HG03460 (cell line): ENCODE measurements around the gene LPAR5.

Experiments
- ATAC-seq: cut with Tn5 transposase; IDR thresholded peaks from one replicate; pipeline ENCODE4 v1.9.1; 2021; ENCODE audit not compliant: unreplicated experiment

LPAR5 gene

DNA sequence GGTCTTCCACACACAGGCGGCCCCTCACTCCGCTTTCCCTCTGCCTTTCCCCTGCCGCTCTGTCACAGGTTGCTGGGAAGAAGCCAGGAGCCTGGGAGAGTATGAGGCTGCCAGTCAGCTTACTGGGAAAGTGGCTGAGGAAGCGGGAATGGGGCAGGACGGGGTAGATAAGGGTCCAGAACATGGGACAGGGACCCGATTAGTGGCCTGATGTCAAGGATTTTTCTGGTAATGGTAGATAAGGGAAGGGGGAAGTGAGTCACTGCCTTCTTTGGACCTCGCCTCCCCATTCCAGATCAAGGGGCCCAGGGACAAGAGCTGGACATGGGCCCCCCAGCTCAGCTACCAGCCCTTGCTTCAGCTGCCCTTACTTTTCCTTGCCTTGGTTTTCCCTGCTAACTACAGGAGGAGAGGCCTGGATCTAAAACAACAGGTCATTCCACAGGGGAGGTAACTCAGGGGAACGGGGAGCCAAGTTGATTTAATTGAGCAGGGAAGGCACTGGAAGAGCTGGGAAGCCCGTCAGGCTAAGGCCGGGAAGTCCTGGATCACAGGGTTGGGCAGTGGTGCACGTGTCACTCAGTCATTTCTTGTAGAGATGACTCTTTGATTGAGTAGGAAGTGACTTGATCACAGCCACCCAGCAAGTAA is 3.5 kb upstream of the LPAR5 start:
- ATAC-seq = no peak

DNA sequence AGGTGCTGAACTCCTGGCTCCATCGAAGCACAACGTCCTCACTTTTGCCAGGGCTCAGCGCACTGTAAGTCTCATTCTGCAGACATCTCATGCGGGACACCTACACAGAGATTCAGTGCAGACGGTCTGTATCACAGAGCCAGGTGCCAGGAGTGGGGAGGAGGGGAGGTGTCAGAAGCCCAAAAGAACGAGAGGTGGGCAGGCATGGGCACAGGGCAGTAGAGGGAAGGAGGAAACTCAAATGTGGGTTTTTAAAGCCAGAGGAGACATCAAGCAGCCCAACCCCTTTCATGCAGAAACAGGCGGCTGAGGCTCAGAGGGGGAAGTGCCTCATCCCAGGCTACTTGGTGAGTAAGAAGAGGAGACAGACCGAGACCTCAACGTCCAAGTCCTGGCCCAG is 2.5 kb upstream of the LPAR5 start:
- ATAC-seq = no peak

DNA sequence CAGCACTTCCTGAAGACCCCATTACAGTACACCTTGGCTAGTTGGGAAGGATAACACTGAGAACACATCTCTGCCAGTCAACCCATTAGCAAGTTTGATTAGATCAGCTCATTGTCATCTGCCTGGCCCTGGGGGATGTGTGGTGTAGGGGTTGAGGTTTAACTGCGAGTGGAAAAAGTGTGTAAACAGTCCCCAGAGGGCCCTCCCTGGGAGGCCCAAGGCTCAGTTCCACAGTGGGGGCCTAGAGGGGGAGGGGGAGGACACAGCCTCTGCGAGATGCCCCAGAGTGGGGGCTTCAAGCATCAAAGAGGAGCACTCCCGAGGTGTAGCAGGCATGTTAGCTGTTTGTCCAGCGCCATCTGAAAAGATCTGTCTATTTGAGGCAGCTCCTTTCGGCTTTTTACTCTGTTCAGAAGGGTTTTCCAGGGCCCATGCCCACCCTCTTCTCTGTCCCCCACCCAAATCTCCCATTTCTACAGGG is 344 bp downstream of the LPAR5 start:
- peak; percentile 42 for ATAC-seq

DNA sequence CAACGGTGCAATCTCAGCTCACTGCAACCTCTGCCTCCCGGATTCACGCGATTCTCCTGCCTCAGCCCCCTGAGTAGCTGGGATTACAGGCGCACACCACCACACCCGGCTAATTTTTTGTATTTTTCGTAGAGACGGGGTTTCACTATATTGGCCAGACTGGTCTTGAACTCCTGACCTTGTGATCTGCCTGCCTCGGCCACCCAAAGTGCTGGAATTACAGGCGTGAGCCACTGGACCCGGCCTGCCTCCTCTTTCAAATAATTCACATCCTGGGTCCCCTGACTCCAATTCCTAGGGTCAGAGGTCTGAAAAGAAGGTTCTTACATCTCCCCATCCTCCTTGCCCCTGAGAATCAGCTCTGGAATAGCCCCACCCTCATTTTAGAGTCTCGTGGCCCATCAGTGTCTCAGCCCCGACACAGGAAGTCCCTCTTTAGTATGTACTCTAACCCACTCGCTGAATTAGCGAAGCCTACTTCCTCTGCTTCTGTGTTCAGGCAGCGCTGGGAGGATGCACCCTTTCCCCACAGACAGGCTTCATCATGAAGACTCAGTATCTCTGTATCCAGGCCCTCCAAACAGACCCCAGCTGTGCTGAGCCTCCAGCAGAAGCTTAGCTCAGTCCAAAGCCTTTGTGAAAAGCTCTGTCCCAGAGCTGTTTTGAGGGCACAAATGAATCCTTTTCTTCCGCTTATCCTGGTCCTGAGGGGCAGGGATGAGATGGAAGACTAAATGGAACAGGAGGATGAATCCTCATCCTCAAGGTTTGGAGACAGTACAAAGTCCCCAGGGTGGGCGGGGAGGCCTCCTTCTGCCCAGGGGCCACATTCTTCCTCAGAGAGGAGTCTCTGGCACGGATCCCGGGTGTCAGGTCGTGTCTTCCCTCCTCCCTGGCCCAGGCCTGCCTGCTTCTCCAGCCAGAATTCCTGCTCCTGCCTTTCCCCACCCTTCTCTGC is 3.5 kb downstream of the LPAR5 start:
- ATAC-seq = peak; percentile 76

DNA sequence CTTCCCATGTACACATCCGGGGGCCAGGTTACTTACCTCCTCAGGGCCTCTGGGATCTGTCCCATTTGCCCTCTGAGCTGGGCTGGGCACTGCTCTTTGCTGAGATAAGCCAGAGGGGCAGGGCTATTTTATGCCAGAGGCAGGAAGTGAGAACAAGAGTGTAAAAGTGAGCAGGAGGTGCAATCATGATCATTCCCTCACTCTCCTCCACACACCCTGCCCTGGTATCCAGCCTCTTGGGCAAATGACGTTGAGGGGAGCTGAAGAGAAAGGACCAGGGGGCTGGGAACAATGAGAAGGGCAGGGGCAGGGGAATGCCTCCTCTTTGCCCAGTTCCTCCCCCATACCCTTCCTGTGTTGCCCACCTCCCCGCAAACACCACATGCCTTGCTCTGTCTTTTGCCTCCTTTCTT is 4.2 kb downstream of the LPAR5 start:
- ATAC-seq = no peak

DNA sequence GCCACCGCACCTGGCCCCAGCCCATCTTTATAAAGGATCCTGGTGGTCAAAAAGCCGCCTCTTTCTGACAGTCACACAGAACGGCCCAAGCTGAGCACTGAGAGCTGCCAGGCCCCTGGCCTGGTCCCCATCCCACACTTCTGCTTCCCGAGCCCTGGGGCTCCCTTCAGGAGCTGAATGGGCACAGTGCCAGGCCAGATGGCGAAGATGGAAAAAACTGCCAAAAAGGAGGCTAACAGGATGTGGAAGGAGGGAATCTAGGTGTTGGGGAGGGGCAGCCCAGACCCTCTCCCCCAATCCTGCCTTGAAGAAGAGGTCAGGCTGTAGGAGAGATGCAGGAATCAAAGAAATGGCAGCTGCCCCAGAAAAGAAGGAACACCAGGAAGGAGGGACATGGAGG is 5.0 kb downstream of the LPAR5 start:
- ATAC-seq = no peak

DNA sequence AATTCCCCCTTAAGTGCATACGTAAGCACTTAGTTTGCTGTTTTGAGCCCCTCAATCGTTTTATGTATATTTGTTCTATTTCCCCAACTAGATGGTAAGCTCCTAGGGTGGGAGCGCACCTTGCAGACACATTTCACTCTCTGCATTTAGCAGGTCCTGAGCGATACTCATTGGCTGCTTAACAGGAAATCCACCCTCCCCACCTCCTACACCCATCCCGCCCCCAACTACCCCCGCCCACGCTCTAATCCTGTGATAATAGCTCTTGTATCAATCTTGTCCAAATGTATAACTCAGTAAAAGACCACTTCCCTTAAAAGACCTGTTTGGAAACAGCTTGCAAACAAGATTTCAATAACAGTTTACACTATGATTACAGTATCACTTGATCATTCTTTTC is 8.1 kb downstream of the LPAR5 start:
- no peak for ATAC-seq

DNA sequence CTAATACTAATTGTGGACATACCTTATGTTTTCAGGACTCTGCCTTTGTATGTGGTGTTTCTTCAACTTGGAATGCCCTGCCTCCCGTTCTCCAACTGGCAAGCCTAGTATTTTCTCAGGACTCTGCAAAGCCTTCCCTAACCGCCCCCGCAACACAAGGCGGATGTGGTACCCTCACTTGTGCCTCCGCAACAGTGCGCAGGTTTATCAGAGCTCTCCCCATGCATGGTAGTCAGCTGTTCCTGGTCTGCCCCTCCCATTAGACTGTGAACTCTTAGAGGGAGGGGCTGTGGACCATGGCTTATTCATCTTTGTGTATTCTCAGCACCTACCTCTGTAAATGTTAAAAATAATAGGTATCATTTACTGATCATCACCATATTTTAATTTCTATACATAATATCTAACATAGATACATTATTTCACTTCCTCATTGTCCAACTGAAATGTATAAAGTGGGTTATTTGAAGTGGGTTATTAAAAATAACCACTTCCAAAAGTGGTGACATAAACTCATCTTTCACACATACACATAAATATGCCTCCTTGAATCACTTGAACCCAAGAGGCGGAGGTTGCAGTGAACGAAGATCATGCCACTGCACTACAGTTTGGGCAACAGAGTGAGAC is 9.0 kb downstream of the LPAR5 start:
- ATAC-seq = no peak

DNA sequence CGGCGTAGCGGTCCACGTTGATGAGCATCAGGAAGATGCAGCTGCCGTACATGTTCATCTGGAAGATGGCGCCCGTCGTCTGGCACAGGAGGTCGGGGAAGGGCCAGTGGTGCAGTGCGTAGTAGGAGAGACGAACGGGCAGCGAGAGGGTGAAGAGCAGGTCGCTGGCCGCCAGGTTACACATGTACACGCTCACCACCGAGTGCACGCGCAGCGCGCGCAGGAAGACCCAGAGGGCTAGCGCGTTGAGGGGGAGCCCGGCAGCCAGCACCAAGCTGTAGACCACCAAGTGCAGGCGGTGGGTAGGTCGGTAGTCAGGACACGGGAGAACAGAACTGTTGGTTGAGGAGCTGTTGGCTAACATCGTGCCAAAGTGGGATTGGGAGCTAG is 14.9 kb downstream of the LPAR5 start:
- ATAC-seq = no peak

DNA sequence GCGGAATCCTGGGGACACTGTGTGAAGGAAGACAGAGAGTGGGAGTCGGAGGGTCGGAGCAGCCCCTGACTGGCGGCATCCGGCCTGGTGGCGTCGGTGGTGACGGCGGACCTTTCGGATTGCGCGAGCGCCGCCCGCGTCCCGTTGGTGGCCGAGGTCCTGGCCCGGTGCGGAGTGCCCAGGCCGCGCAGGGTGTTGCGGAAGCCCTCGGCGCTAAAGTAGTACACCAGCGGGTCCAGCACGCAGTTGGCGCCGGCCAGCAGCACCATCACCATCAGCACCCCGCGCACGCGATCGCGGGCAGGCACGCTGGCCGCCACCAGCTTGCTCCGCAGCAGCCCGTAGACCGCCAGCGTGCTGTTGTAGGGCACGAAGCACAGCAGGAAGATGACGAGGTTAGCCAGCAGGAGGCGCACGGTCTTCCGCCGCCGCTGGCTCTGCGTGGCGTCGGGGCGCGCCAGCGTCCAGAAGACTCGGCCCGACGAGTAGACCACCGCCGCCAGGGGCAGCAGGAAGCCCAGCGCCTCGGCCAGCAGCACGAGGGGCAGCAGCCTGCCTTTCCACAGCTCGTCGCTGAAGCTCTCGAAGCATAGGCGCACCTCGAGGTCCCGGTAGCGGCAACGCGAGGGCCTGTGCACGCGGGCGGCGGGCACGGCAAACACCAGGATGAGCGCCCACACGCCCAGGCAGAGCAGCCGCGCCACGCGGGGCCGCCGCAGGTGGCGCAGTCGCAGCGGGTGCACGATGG is 15.4 kb downstream of the LPAR5 start:
- no peak for ATAC-seq

DNA sequence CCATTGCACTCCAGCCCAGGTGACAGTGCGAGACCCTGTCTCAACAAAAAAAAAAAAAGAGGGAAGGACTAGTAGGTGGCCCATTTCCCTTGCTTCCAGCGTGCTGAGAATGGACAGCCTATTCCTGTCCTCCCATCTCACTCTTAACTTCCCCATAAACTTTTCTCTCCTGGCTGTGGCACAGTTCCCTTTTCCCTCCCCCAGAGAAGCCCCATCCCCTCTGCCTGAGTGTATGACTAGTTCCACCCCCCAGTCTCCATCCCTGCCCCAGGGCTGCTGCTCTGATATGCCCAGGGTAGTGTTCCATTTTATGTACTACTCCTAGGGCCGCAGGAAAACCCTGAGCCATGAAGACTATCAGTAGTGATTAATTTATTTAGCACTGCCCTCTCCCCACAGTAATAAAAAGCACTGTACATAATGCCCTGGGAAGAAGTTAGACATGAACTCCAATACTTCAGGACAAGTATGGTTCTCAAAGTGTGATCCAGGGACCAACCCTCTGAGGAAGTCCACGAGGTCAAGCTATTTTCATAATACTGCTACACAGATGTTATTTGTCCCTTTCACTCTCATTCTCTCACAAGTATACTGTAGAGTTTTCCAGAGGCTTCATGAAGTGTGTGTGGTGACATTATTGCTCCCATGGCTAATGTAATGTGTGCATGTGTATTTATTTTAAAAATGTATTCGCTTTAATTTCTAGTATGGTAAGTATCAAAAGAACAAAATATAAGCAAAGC is 17.1 kb downstream of the LPAR5 start:
- no peak for ATAC-seq

DNA sequence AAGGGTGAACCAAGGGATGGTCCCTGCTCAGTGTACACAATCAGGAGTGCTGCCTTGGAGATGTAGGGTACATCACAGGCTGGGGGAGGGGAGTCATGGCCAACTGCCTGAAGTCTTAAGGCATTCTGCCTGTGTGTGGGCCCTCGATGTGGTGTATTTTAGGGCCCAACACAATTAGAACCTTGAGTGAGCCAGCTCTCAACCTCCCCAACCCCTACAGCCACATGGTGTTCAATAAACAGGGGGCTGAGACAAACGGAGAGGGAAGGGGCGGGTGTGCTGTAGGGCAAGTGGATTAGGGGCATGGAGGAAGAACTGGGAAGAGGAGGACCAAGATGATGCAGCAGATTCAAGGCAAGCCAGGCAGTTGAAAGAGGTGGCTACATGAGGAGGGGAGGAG is 20.0 kb downstream of the LPAR5 start:
- ATAC-seq = no peak

DNA sequence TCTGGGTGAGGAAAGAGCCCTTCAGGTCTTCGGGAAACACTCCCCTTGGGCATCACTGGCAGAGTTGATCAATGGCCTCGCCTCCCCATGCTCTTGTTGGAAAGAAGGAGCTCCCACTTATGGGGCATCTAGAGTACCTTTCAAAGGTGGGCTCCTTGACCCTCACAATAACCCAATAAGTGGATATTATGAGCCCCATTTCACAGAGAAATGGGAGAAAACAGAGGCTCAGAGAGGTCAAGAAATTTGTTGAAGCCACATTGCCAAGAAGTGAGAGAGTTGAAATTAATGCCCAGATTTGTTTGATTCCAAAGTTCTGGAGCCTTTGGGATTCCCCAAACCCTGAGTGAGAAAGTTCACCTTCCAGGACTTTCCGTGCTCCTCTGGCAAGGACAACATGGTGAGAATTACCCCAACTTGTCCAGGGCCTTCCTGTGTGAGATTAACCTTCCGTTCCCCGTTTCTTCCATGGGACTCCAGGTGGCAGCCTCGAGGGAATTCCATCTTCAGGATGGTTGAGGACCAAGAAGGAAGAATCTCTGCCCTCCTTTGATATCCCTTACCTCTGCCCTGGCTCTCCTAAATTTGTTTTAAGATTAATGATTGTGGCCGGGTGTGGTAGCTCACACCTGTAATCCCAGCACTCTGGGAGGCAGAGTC is 21.1 kb downstream of the LPAR5 start:
- no peak for ATAC-seq

DNA sequence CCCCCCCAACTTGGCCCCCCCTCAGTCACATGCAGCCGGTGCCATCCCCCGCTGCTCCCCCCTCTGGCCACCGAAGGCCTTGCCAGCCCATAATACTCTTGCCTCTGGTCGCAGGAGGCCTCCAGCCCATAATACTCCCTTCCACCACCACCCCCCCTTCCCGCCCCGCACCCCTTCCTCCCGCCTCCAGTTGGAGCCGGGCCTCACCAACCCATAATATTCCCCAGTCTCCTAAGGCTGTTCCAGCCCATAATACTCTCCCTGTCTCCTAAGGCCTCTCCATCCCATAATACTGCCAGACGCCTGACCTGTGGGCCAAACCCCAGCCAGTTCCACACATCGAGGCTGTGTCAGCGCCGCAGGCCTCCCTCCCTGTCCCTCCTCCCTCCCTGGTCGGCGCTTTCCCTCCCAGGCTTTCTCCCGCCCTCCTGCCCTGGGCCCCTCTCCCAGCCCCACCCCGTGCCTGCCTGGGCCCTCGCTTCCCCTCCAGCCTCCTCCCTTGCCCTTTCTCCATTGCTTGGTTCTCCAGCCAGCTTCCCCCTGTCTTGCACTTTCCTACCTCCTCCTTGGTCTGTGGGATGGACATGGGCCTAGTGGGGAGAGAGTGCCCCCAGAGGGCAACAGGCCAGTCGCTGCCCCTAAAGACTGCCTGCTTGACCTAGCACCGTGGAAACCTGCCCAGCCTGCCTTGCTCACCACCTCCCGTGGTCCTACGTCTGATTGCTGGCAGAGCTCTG is 21.8 kb downstream of the LPAR5 start:
- ATAC-seq = no peak

DNA sequence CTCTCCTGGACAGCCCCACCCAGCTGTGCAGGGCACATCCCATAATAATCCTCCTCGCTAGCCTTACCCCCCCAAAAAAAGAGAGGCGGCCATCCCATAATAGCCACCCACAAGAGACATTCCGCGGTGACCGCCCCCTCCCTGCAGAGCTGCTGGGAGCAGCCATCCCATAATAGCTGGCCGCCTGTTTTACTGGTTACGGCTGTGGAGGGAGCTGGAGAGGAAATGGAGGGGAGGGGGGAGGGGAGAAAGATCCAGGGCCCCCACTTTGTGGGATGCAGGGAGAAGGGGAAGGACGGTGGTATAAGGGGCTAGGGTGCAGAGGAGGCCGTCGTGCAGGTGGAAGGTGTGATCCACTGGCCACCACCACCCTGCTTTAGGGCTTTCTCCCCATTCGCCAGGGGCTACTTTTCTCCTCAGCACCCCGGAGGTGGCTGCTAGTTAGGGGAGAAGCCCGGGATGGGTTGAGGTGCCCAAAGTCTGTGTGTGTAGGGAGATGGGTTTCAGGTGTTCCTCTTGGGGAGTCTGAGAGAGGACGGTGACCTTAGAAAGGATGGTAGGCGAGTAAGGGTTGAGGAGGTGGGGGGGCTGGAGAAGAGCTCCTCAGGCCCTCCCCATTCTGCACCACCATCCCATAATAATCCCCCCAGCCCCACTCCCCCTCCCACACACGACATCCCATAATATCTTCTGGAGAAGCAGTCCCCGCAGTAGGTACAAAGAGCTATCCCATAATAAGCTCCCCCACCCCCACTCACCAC is 22.6 kb downstream of the LPAR5 start:
- ATAC-seq = no peak

DNA sequence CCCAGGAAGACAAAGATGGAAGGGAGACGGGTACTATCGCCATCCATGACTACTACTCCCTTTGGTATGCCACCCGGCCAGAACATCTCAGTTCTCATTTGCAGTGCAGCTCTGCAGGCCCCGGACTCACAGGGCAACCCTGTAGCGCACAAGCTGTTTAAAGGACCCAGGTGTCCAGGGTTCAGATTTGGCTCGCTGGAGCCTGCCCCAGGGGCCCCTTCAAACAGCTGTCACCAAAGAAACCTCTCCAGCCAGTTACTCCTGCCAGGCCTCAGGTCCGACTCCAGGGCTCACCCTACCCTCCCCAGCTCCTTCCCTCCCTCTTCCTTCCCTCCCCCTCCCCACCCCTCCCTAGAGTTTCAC is 23.1 kb downstream of the LPAR5 start:
- no peak for ATAC-seq

DNA sequence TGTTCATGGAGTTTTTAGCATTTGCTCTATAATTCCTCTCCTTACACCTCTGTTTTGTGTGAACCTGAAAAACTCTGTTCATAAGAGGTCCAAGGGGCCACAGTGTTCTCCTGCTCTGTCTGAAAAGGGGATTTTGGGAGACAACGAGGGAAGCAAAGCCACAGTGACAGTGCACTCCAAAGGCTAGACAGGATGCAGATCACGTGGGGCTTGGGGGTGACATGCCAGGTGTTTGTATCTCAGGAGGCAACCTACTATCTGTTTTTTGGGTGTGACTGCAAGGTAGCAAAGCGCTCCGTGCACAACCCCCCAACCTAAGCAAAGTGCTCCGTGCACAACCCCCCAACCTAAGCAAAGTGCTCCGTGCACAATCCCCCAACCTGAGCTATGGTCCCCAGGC is 23.5 kb downstream of the LPAR5 start:
- ATAC-seq = no peak

DNA sequence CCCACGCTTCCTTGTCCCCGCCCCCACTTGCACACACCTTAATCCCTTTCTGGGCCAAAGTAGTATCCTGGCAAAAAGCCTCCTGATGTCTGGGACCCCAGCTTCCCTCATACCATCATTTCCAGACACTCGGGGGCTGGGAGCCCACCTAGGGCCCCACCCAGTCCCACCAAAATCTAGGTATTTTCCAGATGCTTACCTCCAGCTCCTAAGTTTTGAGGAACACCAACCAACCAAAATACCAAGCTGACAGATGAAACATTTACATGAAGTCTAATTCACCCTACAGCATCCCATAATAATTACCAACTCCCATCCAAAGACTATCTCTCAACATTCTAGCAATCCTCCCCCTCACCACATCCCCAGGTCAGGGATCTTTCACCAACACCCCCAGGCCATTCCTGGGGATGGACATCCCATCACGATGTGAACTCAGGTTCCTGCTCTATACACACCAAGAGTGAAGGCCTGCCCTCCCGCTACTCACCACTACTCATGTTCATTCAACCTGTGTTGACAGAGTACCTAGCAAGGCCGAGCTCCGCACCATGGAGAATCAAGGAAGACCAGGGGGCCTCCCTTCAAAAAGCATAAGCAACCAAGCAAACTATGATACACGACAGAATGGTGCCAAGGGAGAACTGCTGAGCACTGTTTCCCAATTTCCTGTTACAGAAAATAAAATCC is 27.0 kb downstream of the LPAR5 start:
- ATAC-seq = no peak
